ENCODE data around the gene DROSHA. TPM values are rescaled to one million over a fixed set of nuclear protein-coding genes. Genes with fewer than 3 reads are reported as not detected.

The DROSHA gene
- total and polyA plus RNA-seq, 2 of the 8 experiments (the other 6 are each of a cell fraction or from before 2014, with no cell fraction given), result 65.9 to 122 TPM

DNA sequence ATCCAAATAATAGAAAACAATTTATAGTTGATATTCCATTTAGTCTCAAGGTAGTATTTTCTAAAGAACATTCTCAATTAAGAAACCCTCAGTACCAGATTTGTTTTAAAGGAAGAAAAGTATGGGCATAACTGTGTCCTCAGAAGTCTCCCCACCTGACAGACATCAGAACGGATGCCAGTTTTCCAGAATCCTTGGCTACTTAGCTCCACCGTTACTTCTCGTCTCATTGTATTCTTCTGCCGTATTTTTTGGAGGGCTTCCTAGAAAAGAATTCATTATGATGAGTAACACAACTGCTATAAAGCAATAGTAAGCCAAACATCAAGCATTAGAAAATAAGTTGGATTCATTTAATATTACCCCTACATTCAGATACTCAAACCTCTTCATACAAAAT is 67.8 kb downstream of the DROSHA start:
- no peaks in the 10 kb centered on the region for H4K20me1 ChIP-seq (replicated peaks in 1 of 2; ENCODE audit: control insufficient read depth in 1 of 2, insufficient read depth in 2 of 2, low read length in 2 of 2)
- H3K4ac ChIP-seq (replicated peaks; ENCODE audit: insufficient read length, low read depth, low read length), result no peak overlapping the region
- no peak overlapping the region for H4K91ac ChIP-seq (replicated peaks; ENCODE audit: insufficient read length, low read length)
- no peak overlapping the region for H3K4me3 ChIP-seq (ENCODE audit: extremely low read depth in 1 of 4, insufficient read depth in 2 of 4, low read depth in 3 of 4, low read length in 4 of 4)
- H3K14ac ChIP-seq (ENCODE audit: insufficient read length), result no peak overlapping the region
- no peaks in the 10 kb centered on the region for H3K23me2 ChIP-seq (ENCODE audit: low read depth, low read length)
- H2BK20ac ChIP-seq (ENCODE audit: low read length), result no peak overlapping the region
- H3K23ac ChIP-seq (ENCODE audit: insufficient read length), result no peak overlapping the region
- H4K5ac ChIP-seq (ENCODE audit: insufficient read length, low read depth, low read length), result no peak overlapping the region
- no peaks in the 10 kb centered on the region for H3K27me3 ChIP-seq (replicated peaks in 1 of 4; ENCODE audit: control insufficient read depth in 3 of 4, extremely low read depth in 1 of 4, insufficient read depth in 3 of 4, low read length in 3 of 4)
- H2BK120ac ChIP-seq (replicated peaks; ENCODE audit: low read depth, low read length), result no peak overlapping the region
- H3K79me1 ChIP-seq (ENCODE audit: low read depth, low read length), result no peaks in the 10 kb centered on the region
- peaks cover 2 to 11% of the 10 kb centered on the region in 2 experiments; a peak in 1 of 4 replicates for H3K9me3 ChIP-seq (ENCODE audit: insufficient read depth in 2 of 2, low read depth in 1 of 2, low read length in 1 of 2)
- no peak for FAIRE-seq
- peaks cover 2 to 75% (median 43%) of the 10 kb centered on the region in 4 experiments; a peak in 6 of 8 replicates for H3K36me3 ChIP-seq (ENCODE audit: control insufficient read depth in 2 of 4, insufficient read depth in 4 of 4, low read length in 3 of 4)
- H2AFZ ChIP-seq (ENCODE audit: low read length), result no peak overlapping the region
- H3K4me2 ChIP-seq (ENCODE audit: insufficient read depth in 1 of 2, low read depth in 2 of 2, low read length in 2 of 2), result no peak overlapping the region
- WGBS, 2 experiments (ENCODE audit: extremely low coverage in 1 of 2, insufficient coverage in 1 of 2, insufficient read length in 1 of 2, insufficient replicate concordance in 2 of 2, low coverage in 1 of 2, low lambda C conversion rate in 2 of 2, missing lambda C conversion rate in 1 of 2), result 89% methylated on average over 4 of the region's 4 CpGs; no CpG with 5 or more reads in 1 of the 2 experiments
- H2BK5ac ChIP-seq (ENCODE audit: low read depth, low read length), result no peak overlapping the region
- no peak overlapping the region for H4K8ac ChIP-seq (ENCODE audit: extremely low read depth, insufficient read depth, low read length)
- POLR2A ChIA-PET (ENCODE audit: partially characterized antibody), result no interaction called here
- no peak overlapping the region for H3K56ac ChIP-seq (replicated peaks; ENCODE audit: insufficient read length, low read depth, low read length)
- H3K9ac ChIP-seq (replicated peaks in 1 of 4; ENCODE audit: extremely low read depth in 1 of 4, low read depth in 3 of 4, low read length in 3 of 4), result no peak overlapping the region
- CTCF ChIA-PET (ENCODE audit: partially characterized antibody), result no interaction called here
- TF ChIP-seq BCL11A (IDR thresholded peaks at IDR 0.05; ENCODE audit: low read depth in 2 of 2, low read length in 2 of 2) (no peak), SP2 (IDR thresholded peaks at IDR 0.05; ENCODE audit: low read length) (no peak), POLR2AphosphoS5 (IDR thresholded peaks at IDR 0.05; ENCODE audit: low read depth, low read length) (no peak), CBX8 (IDR thresholded peaks at IDR 0.05; ENCODE audit: borderline replicate concordance, low read depth, low read length) (no peak)
- TF ChIP-seq, protein P1, sequence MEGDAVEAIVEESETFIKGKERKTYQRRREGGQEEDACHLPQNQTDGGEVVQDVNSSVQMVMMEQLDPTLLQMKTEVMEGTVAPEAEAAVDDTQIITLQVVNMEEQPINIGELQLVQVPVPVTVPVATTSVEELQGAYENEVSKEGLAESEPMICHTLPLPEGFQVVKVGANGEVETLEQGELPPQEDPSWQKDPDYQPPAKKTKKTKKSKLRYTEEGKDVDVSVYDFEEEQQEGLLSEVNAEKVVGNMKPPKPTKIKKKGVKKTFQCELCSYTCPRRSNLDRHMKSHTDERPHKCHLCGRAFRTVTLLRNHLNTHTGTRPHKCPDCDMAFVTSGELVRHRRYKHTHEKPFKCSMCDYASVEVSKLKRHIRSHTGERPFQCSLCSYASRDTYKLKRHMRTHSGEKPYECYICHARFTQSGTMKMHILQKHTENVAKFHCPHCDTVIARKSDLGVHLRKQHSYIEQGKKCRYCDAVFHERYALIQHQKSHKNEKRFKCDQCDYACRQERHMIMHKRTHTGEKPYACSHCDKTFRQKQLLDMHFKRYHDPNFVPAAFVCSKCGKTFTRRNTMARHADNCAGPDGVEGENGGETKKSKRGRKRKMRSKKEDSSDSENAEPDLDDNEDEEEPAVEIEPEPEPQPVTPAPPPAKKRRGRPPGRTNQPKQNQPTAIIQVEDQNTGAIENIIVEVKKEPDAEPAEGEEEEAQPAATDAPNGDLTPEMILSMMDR (IDR thresholded peaks at IDR 0.05; ENCODE audit: control extremely low read depth in 1 of 3, insufficient read depth in 1 of 3, low read depth in 1 of 3, low read length in 3 of 3), result no peak
- TF ChIP-seq, protein P2, sequence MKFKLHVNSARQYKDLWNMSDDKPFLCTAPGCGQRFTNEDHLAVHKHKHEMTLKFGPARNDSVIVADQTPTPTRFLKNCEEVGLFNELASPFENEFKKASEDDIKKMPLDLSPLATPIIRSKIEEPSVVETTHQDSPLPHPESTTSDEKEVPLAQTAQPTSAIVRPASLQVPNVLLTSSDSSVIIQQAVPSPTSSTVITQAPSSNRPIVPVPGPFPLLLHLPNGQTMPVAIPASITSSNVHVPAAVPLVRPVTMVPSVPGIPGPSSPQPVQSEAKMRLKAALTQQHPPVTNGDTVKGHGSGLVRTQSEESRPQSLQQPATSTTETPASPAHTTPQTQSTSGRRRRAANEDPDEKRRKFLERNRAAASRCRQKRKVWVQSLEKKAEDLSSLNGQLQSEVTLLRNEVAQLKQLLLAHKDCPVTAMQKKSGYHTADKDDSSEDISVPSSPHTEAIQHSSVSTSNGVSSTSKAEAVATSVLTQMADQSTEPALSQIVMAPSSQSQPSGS (IDR thresholded peaks at IDR 0.05; ENCODE audit: low read length), result no peak
- H3K79me2 ChIP-seq (ENCODE audit: control insufficient read depth in 1 of 2, insufficient read depth in 2 of 2, low read length in 2 of 2), result no peaks in the 10 kb centered on the region
- DNase-seq (ENCODE audit: low read depth in 1 of 2, low spot score in 2 of 2), result no peak
- no peak overlapping the region for H2AK5ac ChIP-seq (ENCODE audit: low read depth, low read length)
- H3K4me1 ChIP-seq (replicated peaks in 1 of 4; ENCODE audit: control insufficient read depth in 3 of 4, insufficient read depth in 4 of 4, low read length in 3 of 4), result no peaks in the 10 kb centered on the region
- H2BK15ac ChIP-seq (ENCODE audit: low read length), result no peak overlapping the region
- H3K18ac ChIP-seq (ENCODE audit: extremely low read depth, low read length), result no peak overlapping the region
- H2BK12ac ChIP-seq (ENCODE audit: low read depth, low read length), result no peak overlapping the region
- no peak overlapping the region for H3K27ac ChIP-seq (ENCODE audit: low read depth, low read length)

Data from H1 (cell line).